HEK293T (cell line): ENCODE measurements around the gene CDH12.
"Not testable (repeated sequence)": the region's sequence is repeated elsewhere in the genome, so short reads cannot be mapped to it uniquely, and the experiment has no call there.

Experiments used
- HDGF ChIP-seq: fragments of 450-650 bp; IDR thresholded peaks from 2 replicates; pipeline ENCODE4 v1.6.1; 2017; ENCODE audit warnings: antibody characterized with exemption, borderline replicate concordance
- SP1 ChIP-seq: fragments of 450-650 bp; IDR thresholded peaks from 2 replicates; pipeline ENCODE4 v1.6.1; 2017
- TARDBP ChIP-seq: fragments of 450-650 bp; IDR thresholded peaks from 2 replicates; pipeline ENCODE4 v1.6.1; 2016
- ZNF384 ChIP-seq: fragments of 450-650 bp; IDR thresholded peaks from 2 replicates; pipeline ENCODE4 v1.6.1; 2016

DNA sequence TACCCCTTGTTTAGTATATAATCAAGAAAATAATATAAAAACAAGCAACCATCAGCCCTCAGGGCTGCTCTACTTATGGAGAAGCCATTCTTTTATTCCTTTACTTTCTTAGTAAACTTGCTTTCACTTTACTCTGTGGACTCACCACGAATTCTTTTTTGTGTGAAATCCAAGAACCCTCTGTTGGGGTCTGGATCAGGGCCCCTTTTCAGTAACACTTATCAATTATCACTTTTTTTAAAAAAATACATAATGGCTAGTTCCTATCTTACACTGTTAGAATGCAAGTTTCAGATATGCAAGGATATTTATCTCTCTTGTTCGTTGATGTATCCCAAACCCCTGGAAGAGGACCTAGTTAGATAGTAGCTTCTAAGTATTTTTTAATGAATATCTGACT is 687.2 kb downstream of the CDH12 start:
- TF ChIP-seq SP1, ZNF384, TARDBP, HDGF: not testable (repeated sequence)
